Lower leg skin (tissue), 3 donors: ENCODE measurements around the gene RCOR1.

Source experiments
- POLR2A ChIP-seq, 2 donors: fragments of 450-650 bp; IDR thresholded peaks; one replicate each; pipeline ENCODE4 v1.6.1; 2016 to 2017; ENCODE audit warnings: antibody characterized with exemption in 2 of 2, mild to moderate bottlenecking in 1 of 2, moderate library complexity in 1 of 2
- TF ChIP-seq, protein P1 (sequence below), 3 donors: fragments of 450-650 bp; IDR thresholded peaks; one replicate each; pipeline ENCODE4 v1.5.1; 2016; ENCODE audit warnings: antibody characterized with exemption in 3 of 3, mild to moderate bottlenecking in 3 of 3, moderate library complexity in 2 of 3

DNA sequence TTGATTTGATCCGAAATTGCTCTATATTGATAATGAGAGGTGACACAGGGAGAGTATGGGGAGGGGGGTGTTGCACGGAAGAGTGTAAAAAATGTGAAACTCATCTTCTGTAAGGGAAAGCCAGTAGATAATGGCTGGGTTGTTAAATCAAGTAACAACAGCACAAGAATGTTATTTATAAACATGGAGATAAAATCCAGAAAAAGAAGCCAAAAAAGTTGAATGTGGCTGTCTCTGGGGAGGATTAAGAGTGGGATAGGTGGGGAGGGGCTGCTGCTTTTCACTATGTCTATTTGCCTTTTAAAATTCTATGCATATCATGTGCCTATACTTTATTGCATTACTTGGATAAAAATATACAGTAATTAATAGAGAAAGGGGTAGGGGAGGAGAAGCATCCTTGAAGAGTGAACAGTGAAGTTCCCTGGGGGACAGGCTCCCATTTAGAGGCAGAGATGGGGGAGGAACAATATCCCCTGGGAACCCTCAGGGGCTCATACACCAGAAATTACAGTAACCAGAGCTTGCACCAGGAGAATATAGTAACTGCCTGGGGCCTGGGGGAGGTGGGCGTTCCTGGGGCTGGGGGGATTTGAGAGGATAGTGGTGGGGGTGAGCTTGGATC lies 43.7 kb upstream of the RCOR1 start:
- TF ChIP-seq, protein P1, sequence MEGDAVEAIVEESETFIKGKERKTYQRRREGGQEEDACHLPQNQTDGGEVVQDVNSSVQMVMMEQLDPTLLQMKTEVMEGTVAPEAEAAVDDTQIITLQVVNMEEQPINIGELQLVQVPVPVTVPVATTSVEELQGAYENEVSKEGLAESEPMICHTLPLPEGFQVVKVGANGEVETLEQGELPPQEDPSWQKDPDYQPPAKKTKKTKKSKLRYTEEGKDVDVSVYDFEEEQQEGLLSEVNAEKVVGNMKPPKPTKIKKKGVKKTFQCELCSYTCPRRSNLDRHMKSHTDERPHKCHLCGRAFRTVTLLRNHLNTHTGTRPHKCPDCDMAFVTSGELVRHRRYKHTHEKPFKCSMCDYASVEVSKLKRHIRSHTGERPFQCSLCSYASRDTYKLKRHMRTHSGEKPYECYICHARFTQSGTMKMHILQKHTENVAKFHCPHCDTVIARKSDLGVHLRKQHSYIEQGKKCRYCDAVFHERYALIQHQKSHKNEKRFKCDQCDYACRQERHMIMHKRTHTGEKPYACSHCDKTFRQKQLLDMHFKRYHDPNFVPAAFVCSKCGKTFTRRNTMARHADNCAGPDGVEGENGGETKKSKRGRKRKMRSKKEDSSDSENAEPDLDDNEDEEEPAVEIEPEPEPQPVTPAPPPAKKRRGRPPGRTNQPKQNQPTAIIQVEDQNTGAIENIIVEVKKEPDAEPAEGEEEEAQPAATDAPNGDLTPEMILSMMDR (IDR thresholded peaks at IDR 0.05) = no peak
- no peak for TF ChIP-seq POLR2A (IDR thresholded peaks at IDR 0.05)
